ENCODE measurements around the gene LRP1.
A peak's percentile ranks its signal among the peaks of the same experiment; 100 is the strongest.

DNA sequence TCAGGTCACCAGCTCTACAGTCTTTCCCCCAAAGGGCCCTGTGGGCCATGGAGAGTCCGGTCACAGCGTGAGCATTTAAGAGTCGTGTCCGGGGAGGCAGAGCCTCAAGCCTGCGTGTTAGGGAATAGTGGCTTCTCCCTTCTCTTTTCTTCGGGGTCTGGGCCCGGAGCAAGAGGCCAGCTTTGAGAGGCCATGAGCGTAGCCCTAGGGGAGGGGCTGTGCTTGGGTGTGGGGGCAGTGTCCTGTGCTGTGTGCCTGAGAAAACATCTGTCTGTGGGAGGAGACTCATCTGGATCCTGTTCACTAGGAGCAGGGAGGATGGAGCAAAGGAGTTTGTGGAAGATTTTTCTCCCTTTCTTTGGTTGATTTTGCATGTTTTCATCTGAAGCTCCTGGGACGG, 13.8 kb downstream of the LRP1 start:
- peak in 1 of 2 donors; percentile 42 for TF ChIP-seq POLR2AphosphoS5 (IDR thresholded peaks at IDR 0.05; ENCODE audit: insufficient read depth in 1 of 2, low read depth in 1 of 2)
- TF ChIP-seq, protein P1, sequence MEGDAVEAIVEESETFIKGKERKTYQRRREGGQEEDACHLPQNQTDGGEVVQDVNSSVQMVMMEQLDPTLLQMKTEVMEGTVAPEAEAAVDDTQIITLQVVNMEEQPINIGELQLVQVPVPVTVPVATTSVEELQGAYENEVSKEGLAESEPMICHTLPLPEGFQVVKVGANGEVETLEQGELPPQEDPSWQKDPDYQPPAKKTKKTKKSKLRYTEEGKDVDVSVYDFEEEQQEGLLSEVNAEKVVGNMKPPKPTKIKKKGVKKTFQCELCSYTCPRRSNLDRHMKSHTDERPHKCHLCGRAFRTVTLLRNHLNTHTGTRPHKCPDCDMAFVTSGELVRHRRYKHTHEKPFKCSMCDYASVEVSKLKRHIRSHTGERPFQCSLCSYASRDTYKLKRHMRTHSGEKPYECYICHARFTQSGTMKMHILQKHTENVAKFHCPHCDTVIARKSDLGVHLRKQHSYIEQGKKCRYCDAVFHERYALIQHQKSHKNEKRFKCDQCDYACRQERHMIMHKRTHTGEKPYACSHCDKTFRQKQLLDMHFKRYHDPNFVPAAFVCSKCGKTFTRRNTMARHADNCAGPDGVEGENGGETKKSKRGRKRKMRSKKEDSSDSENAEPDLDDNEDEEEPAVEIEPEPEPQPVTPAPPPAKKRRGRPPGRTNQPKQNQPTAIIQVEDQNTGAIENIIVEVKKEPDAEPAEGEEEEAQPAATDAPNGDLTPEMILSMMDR (IDR thresholded peaks at IDR 0.05) = no peak

Measured in vagina (tissue), 2 donors.